Measurements from ENCODE around the gene FAM13B.
"Not testable (repeated sequence)": the region's sequence is repeated elsewhere in the genome, so short reads cannot be mapped to it uniquely, and the experiment has no call there.

The FAM13B gene

GRCh38 chr5:137954131-137954879 is 78.6 kb downstream of the FAM13B start:
- H3K9me2 ChIP-seq (ENCODE audit: low read depth, low read length) = no peaks in the 10 kb centered on the region
- no peak overlapping the region for H2AFZ ChIP-seq (ENCODE audit: low read length)
- no peaks in the 10 kb centered on the region for H3F3A ChIP-seq (ENCODE audit: insufficient read depth, low read length)
- H3K27ac ChIP-seq (ENCODE audit: low read depth, low read length, poor library complexity, severe bottlenecking) = no peak overlapping the region
- TF ChIP-seq EZH2 (IDR thresholded peaks at IDR 0.05; ENCODE audit: borderline replicate concordance, low read length) = no peak
- no peak for TF ChIP-seq CTCF (IDR thresholded peaks at IDR 0.05; ENCODE audit: low read length)
- H3K79me2 ChIP-seq (ENCODE audit: insufficient read depth, low read length) = no peaks in the 10 kb centered on the region
- no peak overlapping the region for H3K4me2 ChIP-seq (ENCODE audit: low read length)
- H3K9me3 ChIP-seq (ENCODE audit: low read length) = no peaks in the 10 kb centered on the region
- H3K9ac ChIP-seq (ENCODE audit: low read length) = no peak overlapping the region
- H3K27me3 ChIP-seq (ENCODE audit: insufficient read depth, low read length) = no peaks in the 10 kb centered on the region
- no peaks in the 10 kb centered on the region for H3K4me1 ChIP-seq (ENCODE audit: insufficient read depth, low read length, severe bottlenecking)
- no peak overlapping the region for H3K4me3 ChIP-seq (ENCODE audit: low read depth, low read length, poor library complexity, severe bottlenecking)
- H4K20me1 ChIP-seq (ENCODE audit: insufficient read depth, low read length) = no peaks in the 10 kb centered on the region
- peaks cover 58% of the 10 kb centered on the region for H3K36me3 ChIP-seq (ENCODE audit: insufficient read depth, low read length)

GRCh38 chr5:137945825-137946224 is 87.1 kb downstream of the FAM13B start:
- no peak overlapping the region for H2AFZ ChIP-seq (ENCODE audit: low read length)
- H4K20me1 ChIP-seq (ENCODE audit: insufficient read depth, low read length) = no peaks in the 10 kb centered on the region
- H3K36me3 ChIP-seq (ENCODE audit: insufficient read depth, low read length) = peaks cover 96% of the 10 kb centered on the region
- no peak overlapping the region for H3K27ac ChIP-seq (ENCODE audit: low read depth, low read length, poor library complexity, severe bottlenecking)
- H3K9me3 ChIP-seq (ENCODE audit: low read length) = no peaks in the 10 kb centered on the region
- no peaks in the 10 kb centered on the region for H3K79me2 ChIP-seq (ENCODE audit: insufficient read depth, low read length)
- H3K27me3 ChIP-seq (ENCODE audit: insufficient read depth, low read length) = no peaks in the 10 kb centered on the region
- H3K4me3 ChIP-seq (ENCODE audit: low read depth, low read length, poor library complexity, severe bottlenecking) = no peak overlapping the region
- H3K9me2 ChIP-seq (ENCODE audit: low read depth, low read length) = no peaks in the 10 kb centered on the region
- no peaks in the 10 kb centered on the region for H3F3A ChIP-seq (ENCODE audit: insufficient read depth, low read length)
- no peak overlapping the region for H3K9ac ChIP-seq (ENCODE audit: low read length)
- no peak overlapping the region for H3K4me2 ChIP-seq (ENCODE audit: low read length)
- no peaks in the 10 kb centered on the region for H3K4me1 ChIP-seq (ENCODE audit: insufficient read depth, low read length, severe bottlenecking)
- TF ChIP-seq CTCF (IDR thresholded peaks at IDR 0.05; ENCODE audit: low read length) = no peak
- no peak for TF ChIP-seq EZH2 (IDR thresholded peaks at IDR 0.05; ENCODE audit: borderline replicate concordance, low read length)

GRCh38 chr5:137944280-137944679 is 88.6 kb downstream of the FAM13B start:
- H3F3A ChIP-seq (ENCODE audit: insufficient read depth, low read length); H3K79me2 ChIP-seq (ENCODE audit: insufficient read depth, low read length); H3K4me3 ChIP-seq (ENCODE audit: low read depth, low read length, poor library complexity, severe bottlenecking); H3K4me2 ChIP-seq (ENCODE audit: low read length); H3K9ac ChIP-seq (ENCODE audit: low read length); H2AFZ ChIP-seq (ENCODE audit: low read length); H4K20me1 ChIP-seq (ENCODE audit: insufficient read depth, low read length); H3K9me3 ChIP-seq (ENCODE audit: low read length); H3K27ac ChIP-seq (ENCODE audit: low read depth, low read length, poor library complexity, severe bottlenecking); H3K4me1 ChIP-seq (ENCODE audit: insufficient read depth, low read length, severe bottlenecking); H3K27me3 ChIP-seq (ENCODE audit: insufficient read depth, low read length); H3K9me2 ChIP-seq (ENCODE audit: low read depth, low read length): not testable (repeated sequence)
- peaks cover 97% of the 10 kb centered on the region for H3K36me3 ChIP-seq (ENCODE audit: insufficient read depth, low read length)

GRCh38 chr5:137939331-137939730 is 93.5 kb downstream of the FAM13B start:
- Histone ChIP-seq H3F3A (ENCODE audit: insufficient read depth, low read length) (no peaks in the 10 kb centered on the region), H3K27me3 (ENCODE audit: insufficient read depth, low read length) (no peaks in the 10 kb centered on the region), H4K20me1 (ENCODE audit: insufficient read depth, low read length) (no peaks in the 10 kb centered on the region), H3K36me3 (ENCODE audit: insufficient read depth, low read length) (peaks cover 71% of the 10 kb centered on the region), H2AFZ (ENCODE audit: low read length) (no peak overlapping the region), H3K4me1 (ENCODE audit: insufficient read depth, low read length, severe bottlenecking) (no peaks in the 10 kb centered on the region), H3K79me2 (ENCODE audit: insufficient read depth, low read length) (no peaks in the 10 kb centered on the region), H3K4me3 (ENCODE audit: low read depth, low read length, poor library complexity, severe bottlenecking) (no peak overlapping the region), H3K9ac (ENCODE audit: low read length) (no peak overlapping the region), H3K4me2 (ENCODE audit: low read length) (no peak overlapping the region), H3K27ac (ENCODE audit: low read depth, low read length, poor library complexity, severe bottlenecking) (no peak overlapping the region), H3K9me2 (ENCODE audit: low read depth, low read length) (no peaks in the 10 kb centered on the region), H3K9me3 (ENCODE audit: low read length) (no peaks in the 10 kb centered on the region)
- TF ChIP-seq EZH2 (IDR thresholded peaks at IDR 0.05; ENCODE audit: borderline replicate concordance, low read length) (no peak), CTCF (IDR thresholded peaks at IDR 0.05; ENCODE audit: low read length) (no peak)

Data from OCI-LY1 (cell line).